ENCODE results near the gene SLC10A3.
A peak's percentile ranks its signal among the peaks of the same experiment; 100 is the strongest.
"Not testable (repeated sequence)": the region's sequence is repeated elsewhere in the genome, so short reads cannot be mapped to it uniquely, and the experiment has no call there.

Gene SLC10A3

GRCh38 chrX:154509455-154509854 is 19.0 kb upstream of the SLC10A3 start:
- no peak for DNase-seq

DNA sequence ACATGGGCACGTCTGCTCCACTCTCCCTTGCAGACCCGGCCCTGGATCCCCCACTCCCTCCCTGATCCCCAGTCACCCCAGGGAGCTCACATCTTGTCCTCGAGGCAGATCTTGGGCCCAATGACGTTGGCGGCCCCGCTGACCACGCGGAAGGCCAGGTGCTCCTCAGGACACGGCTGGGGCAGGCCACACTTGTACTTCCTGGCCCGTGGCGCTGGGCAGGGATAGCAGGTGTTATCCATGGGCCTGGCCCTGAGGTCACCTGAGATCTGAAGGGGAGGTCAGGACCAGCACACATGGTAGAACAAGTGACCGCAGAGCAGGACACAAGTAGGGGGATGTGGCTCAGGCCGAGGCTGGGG is 17.9 kb upstream of the SLC10A3 start:
- DNase-seq, result no peak

- DNase-seq, result no peak
These were observed 17.4 kb upstream of the SLC10A3 start for GRCh38 chrX:154507673-154508383.

- DNase-seq, result no peak
These were observed 16.3 kb upstream of the SLC10A3 start for GRCh38 chrX:154506483-154507332.

- peak; percentile 54 for DNase-seq
These were observed 15.3 kb upstream of the SLC10A3 start for GRCh38 chrX:154505734-154506133.

- no peak for DNase-seq
These were observed 12.6 kb upstream of the SLC10A3 start for GRCh38 chrX:154502989-154503388.

DNA sequence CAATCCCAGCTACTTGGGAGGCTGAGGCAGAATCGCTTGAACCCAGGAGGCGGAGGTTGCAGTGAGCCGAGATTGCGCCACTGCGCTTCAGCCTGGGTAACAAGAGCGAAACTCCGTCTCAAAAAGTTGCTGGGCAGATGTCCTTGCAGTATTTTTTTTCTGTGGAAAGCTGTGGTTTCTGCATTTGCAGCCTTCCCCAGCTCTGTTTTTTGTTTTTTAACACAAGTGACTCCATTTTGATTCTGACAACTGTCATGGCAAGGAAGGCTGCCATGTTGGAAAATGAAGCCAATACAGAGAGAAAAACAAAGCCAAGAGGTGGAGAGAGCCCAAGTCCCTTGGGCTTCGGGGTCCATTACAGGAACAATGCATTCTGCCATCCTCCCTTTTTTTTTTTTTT is 11.7 kb upstream of the SLC10A3 start:
- no peak for DNase-seq

GRCh38 chrX:154501423-154501822 is 11.0 kb upstream of the SLC10A3 start:
- not testable (repeated sequence) for DNase-seq

DNA sequence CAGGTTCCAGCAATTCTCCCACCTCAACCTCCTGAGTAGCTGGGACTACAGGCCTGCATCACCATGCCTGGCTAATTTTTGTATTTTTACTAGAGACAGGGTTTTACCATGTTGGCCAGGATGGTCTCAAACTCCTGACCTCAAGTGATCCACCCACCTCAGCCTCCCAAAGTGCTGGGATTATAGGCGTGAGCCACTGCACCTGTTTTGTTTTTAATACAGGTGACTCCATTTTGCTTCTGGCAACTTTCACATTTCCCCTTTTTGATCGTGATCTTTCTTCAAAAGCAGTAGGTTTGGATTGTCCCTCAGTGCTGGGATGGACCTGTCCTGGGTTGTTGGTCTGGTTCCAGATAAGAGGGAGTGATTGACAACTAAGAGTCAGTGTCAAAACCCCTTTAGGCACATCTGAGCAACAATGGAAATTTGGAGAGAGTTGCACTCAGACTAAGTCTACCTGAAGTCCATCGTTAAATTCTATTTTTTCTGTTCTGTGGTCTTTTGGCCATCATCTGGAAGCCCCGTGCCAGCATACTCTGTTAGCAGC is 6.2 kb upstream of the SLC10A3 start:
- not testable (repeated sequence) for DNase-seq

GRCh38 chrX:154495472-154495922 is 5.1 kb upstream of the SLC10A3 start:
- DNase-seq, result no peak

- no peak for DNase-seq
These were observed 4.3 kb upstream of the SLC10A3 start for GRCh38 chrX:154494715-154495114.

DNA sequence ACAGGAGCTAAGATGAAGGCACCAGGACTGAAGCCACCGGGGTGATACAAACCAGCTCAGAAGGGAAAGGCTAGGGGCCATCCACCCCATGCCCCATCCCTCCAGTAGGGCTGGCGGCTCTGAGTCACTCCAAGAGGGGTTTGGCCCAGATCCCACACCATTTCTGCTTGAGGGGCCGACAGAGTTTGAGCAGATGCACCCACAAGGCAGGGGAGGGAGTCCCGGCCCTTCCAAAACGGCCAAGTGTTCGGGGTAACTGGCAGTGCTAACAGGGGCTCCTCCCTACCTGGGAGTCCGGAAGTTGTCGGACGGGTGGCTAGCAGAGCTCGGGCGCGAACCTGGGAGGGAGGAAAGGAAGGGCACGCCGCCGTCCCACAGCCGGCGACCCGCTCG is 412 bp downstream of the SLC10A3 start:
- peak; percentile 67 for DNase-seq

DNA sequence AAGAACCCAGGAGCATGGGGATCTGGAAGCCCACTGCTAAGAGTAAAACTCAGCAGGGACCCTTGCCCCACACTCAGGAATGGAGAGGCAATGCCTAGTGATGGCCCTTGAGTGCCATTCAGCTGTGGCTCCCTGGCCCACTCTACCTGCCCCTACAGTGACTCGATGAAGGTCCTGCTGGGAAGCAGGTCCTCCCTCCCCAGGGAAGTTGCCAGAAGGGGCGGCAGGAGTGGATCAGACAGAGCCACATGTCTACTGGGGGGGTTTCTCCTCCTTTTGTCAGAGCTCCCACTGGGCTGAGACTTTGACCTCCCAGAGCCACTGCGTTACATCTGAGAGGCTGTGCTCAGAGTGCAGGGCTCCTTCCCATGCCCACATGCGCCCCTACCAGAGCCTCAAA is 1.2 kb downstream of the SLC10A3 start:
- DNase-seq, result no peak

GRCh38 chrX:154488336-154489075 is 1.9 kb downstream of the SLC10A3 start:
- no peak for DNase-seq

DNA sequence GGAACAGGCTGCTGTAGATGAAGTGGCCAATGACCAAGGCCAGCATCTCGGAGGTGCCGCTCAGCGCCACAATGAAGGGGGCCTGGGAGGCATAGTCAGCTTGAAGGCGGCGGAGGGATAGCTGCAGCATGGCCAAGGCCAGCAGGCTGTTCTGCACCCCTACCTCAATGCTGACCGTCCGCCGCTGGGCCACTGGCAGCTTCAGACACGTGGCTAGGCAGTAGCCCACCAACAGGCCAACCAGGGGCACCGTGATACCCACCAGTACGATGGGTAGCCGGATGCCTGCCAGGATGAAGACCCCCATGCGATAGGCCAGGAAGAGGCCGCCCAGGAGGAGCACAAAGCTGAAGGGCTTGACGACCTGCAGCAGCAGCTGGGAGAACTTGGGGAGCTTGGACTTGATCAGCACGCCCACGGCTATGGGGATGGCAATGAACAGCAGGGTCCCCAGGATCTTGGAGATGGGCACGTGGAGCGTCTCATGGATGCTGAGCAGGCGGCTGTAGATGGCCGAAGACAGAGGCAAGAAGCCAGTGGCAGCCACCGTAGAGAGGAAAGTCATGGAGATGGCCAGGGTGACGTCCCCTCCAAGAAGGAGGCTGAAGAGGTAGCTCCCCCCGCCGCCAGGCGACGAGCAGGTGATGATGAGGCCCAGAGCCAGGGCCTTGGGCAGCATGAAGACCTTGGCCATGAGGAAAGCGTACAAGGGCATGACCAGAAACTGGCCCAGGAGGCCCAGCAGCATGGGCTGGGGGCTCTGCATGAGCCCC is 2.7 kb downstream of the SLC10A3 start:
- no peak for DNase-seq

GRCh38 chrX:154486396-154487207 is 3.8 kb downstream of the SLC10A3 start, which contains the start of gene UBL4A:
Gene UBL4A (minus strand): TSS chrX:154486615. CDS start chrX:154486584, 31 bp downstream.
- peak; percentile 44 for DNase-seq

- no peak for DNase-seq
These were observed 4.4 kb downstream of the SLC10A3 start for GRCh38 chrX:154486052-154486395.

DNA sequence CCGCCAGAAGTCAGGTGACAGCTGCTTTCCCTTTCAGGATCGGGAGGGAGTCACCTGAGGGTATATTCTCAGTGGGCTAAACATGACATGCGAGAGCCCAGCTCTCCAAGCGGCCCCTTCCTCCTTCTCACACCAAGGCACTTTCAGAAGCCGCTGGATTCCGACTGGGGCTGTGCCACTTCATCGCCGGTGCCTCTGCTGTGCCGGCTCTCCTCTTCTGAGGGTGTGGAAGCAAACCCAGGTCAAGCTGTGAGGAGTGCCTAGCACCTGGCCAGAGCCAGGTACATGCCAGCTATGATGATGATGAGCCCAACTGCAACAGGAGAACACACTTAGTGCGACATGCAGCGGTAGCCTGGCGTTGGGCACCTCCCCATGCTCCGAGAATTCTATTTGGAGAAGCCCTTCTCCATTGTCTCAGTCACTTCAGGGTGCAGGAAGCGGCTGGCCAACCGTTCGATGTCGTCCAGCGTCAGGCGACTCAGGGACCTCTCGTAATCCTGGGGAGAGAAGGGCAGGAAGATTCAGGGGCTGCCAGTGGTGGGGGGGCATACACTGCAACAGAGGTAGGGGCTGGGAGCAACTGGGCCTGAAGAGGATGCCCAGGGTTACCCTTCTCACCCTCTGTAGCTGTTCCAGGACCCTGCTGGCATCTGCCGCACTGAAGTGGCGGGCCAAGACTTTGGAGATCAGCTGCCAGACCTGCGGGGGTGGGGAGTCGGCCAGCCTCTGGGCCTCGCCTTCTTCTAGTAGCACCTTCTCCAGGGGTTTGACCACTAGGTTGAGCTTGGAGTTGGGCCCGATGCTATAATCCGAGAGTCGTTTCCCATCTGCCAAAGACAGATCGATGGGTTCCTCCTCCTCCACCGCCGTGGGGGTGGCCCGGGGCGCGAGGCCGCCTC is 5.0 kb downstream of the SLC10A3 start:
- DNase-seq, result no peak

DNA sequence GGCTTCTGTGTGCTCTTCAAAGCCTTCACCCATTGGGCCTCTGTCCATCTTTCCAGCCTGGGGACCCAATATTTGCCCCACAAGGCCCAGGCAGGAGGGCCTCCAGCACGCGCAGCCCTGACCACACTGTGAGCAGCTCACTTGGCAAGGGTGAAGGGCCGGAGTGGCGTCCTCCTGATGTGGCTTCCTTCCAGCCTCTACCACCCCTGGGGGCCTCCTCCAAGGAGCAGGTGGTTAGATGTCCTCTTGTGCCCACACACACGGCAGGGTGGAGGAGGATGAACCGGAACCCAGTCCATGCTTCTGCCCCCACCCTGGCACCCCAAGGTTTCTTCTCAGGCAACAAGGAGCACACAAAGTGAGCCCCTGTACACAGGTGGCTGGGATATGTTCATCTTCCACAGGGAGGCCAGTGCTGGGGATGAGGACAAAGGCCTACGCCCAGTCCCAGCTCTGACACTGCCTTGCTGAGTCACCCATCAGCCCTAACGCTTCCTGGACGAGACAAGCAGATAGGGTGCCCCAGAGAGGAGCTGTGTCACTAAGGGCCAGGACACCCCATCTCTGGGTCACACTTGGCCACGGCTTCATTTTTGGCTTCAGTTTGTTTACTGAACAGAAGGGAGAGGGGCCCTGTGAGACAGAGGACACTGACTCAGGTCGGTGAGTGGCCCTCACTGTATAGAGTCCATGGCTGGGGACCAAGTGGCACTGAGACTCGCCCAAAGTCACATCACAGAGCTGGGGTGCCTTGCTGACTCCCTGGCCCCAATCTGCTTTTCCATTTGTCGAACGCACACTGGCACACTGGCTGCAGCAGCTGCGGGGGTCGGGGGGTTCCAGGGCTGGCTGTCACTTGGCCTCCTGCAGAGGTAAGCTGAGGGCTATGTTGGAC is 5.9 kb downstream of the SLC10A3 start:
- no peak for DNase-seq
